Keratinocyte (primary cell): ENCODE data around the gene ADCK1. TPM values are rescaled to one million over a fixed set of nuclear protein-coding genes. Genes with fewer than 3 reads are reported as not detected.

ENCODE experiments used
- DNase-seq: peaks from one replicate; pipeline ENCODE4 v3.0.0-alpha.2; 2011; ENCODE audit warnings: low read depth, missing footprints, low spot score
- FAIRE-seq: peaks from 2 replicates; lab custom pipeline; 2011; peaks lifted over from hg19 to GRCh38; lab: Jason Lieb, UNC
- H2AFZ ChIP-seq: 2 replicates; pipeline ENCODE4 v1.6.0; 2012; ENCODE audit warnings: low read length, control low read depth, inconsistent platforms; ENCODE audit not compliant: control insufficient read depth
- H3K27ac ChIP-seq: 2 replicates; pipeline ENCODE4 v1.5.1; 2011; ENCODE audit warnings: low read length; ENCODE audit not compliant: control insufficient read depth, insufficient read depth
- H3K27me3 ChIP-seq: 3 replicates; pipeline ENCODE4 v1.6.0; 2011; ENCODE audit warnings: low read length; ENCODE audit not compliant: control insufficient read depth, insufficient read depth; ENCODE audit errors: extremely low read depth
- H3K36me3 ChIP-seq, 2 experiments: 2 replicates in 1 of 2; 3 replicates in 1 of 2; pipeline ENCODE4 v1.5.1; 2011; ENCODE audit warnings: low read length in 2 of 2, mild to moderate bottlenecking in 1 of 2; ENCODE audit not compliant: control insufficient read depth in 2 of 2, insufficient read depth in 2 of 2; ENCODE audit errors: extremely low read depth in 1 of 2
- H3K4me1 ChIP-seq: 3 replicates; pipeline ENCODE4 v1.5.1; 2011; ENCODE audit warnings: low read length; ENCODE audit not compliant: control insufficient read depth, insufficient read depth; ENCODE audit errors: extremely low read depth
- H3K4me2 ChIP-seq: 3 replicates; pipeline ENCODE4 v1.6.0; 2011; ENCODE audit warnings: low read depth, low read length; ENCODE audit not compliant: control insufficient read depth, insufficient read depth; ENCODE audit errors: extremely low read depth
- H3K4me3 ChIP-seq, 3 experiments: fragments of 200-600 bp in 1 of 3; sonication (generic) in 1 of 3; 2 replicates in 2 of 3; 3 replicates in 1 of 3; pipeline ENCODE4 v1.5.1; 2011 to 2016; ENCODE audit warnings: low read length in 3 of 3, mild to moderate bottlenecking in 3 of 3, control low read depth in 2 of 3, inconsistent platforms in 1 of 3, low read depth in 1 of 3, mixed read lengths in 1 of 3, mixed run types in 1 of 3, moderate library complexity in 1 of 3; ENCODE audit not compliant: control insufficient read depth in 2 of 3, insufficient read depth in 2 of 3; ENCODE audit errors: extremely low read depth in 1 of 3
- H3K79me2 ChIP-seq: 2 replicates; pipeline ENCODE4 v1.6.0; 2012; ENCODE audit warnings: low read length; ENCODE audit not compliant: control insufficient read depth, insufficient read depth
- H3K9ac ChIP-seq: 3 replicates; pipeline ENCODE4 v1.6.0; 2011; ENCODE audit warnings: low read length; ENCODE audit not compliant: control insufficient read depth, insufficient read depth; ENCODE audit errors: extremely low read depth
- H3K9me1 ChIP-seq: 3 replicates; pipeline ENCODE4 v1.6.0; 2011; ENCODE audit warnings: low read length; ENCODE audit not compliant: control insufficient read depth, insufficient read depth; ENCODE audit errors: extremely low read depth
- H3K9me3 ChIP-seq: 2 replicates; pipeline ENCODE4 v1.5.1; 2012; ENCODE audit warnings: low read depth, low read length; ENCODE audit not compliant: control insufficient read depth
- H4K20me1 ChIP-seq: 3 replicates; pipeline ENCODE4 v1.6.0; 2011; ENCODE audit warnings: low read length; ENCODE audit not compliant: control insufficient read depth, insufficient read depth; ENCODE audit errors: extremely low read depth
- EZH2 ChIP-seq: IDR thresholded peaks from one replicate; pipeline ENCODE4 v1.6.1; 2012; ENCODE audit warnings: inconsistent platforms, mild to moderate bottlenecking, low read length, moderate library complexity
- dilution Hi-C: fragments of 300-500 bp; cut with MboI; formaldehyde crosslinking; loops from one replicate; pipeline ENCODE4 v1.7.0; 2020; ENCODE audit warnings: low sequenced_read_pairs; ENCODE audit not compliant: extremely low pct_ligation_motif_present
- polyA plus RNA-seq, 5 experiments: library from polyadenylated mRNA; depleted of rRNA in 3 of 5; stranded (reverse) in 3 of 5; stranded (forward) in 1 of 5; unstranded in 1 of 5; fragments of >200 nt; gene quantifications; 1 replicate in 1 of 5; 2 replicates in 3 of 5; 3 replicates in 1 of 5; pipeline versions ENCODE4 v1.2.1 to v1.2.3, GENCODE V29; 2011 to 2012; ENCODE audit warnings: missing spikeins in 2 of 5, low read depth in 1 of 5, low replicate concordance in 1 of 5
- TF ChIP-seq, protein P1 (sequence below), 3 experiments: IDR thresholded peaks in 1 of 3; conservative IDR thresholded peaks in 1 of 3; optimal IDR thresholded peaks in 1 of 3; 2 replicates in 2 of 3; 3 replicates in 1 of 3; pipeline versions ENCODE3 to v1.5.1; 2011; ENCODE audit warnings: low read length in 3 of 3, mild to moderate bottlenecking in 3 of 3, moderate library complexity in 2 of 3, control low read depth in 1 of 3, inconsistent platforms in 1 of 3; ENCODE audit not compliant: insufficient read depth in 2 of 3; ENCODE audit errors: extremely low read depth in 1 of 3

Gene ADCK1
- polyA plus RNA-seq, 1 donor (not counting 4 experiments of a cell fraction or from before 2014, with no cell fraction given), result 4.9 TPM

DNA sequence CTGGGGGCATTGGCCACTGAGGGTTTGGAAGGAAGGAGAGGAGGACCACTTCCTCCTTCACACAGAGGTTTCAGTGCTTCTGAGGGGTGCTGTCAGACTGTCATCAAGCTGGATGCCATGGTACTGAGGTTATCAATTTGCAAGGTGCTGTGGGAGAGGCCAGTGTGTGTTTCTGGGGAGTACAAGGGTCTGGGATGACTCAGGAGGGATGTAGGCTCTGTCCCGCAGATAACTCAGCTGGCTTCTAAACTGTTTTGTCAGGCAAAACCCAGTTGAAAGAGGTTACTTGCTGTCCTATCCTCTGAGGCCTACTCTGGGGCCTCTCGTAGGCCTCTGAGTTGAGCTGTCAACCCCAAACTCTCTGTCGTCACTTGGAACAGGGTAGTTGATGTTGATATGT is 22.8 kb downstream of the ADCK1 start:
- FAIRE-seq, result no peak
- Histone ChIP-seq H3K79me2 (no peaks in the 10 kb centered on the region), H3K9me3 (no peaks in the 10 kb centered on the region), H3K4me3 (no peak overlapping the region), H3K27ac (no peak overlapping the region), H3K9ac (no peak overlapping the region), H3K36me3 (peaks cover 5 to 14% of the 10 kb centered on the region in 2 experiments), H4K20me1 (no peaks in the 10 kb centered on the region), H3K4me2 (no peak overlapping the region), H3K9me1 (no peaks in the 10 kb centered on the region), H3K4me1 (no peaks in the 10 kb centered on the region), H2AFZ (no peak overlapping the region), H3K27me3 (no peaks in the 10 kb centered on the region)
- no peak for TF ChIP-seq EZH2
- TF ChIP-seq, protein P1, sequence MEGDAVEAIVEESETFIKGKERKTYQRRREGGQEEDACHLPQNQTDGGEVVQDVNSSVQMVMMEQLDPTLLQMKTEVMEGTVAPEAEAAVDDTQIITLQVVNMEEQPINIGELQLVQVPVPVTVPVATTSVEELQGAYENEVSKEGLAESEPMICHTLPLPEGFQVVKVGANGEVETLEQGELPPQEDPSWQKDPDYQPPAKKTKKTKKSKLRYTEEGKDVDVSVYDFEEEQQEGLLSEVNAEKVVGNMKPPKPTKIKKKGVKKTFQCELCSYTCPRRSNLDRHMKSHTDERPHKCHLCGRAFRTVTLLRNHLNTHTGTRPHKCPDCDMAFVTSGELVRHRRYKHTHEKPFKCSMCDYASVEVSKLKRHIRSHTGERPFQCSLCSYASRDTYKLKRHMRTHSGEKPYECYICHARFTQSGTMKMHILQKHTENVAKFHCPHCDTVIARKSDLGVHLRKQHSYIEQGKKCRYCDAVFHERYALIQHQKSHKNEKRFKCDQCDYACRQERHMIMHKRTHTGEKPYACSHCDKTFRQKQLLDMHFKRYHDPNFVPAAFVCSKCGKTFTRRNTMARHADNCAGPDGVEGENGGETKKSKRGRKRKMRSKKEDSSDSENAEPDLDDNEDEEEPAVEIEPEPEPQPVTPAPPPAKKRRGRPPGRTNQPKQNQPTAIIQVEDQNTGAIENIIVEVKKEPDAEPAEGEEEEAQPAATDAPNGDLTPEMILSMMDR (optimal IDR thresholded peaks at IDR 0.05 in 1 of 3, IDR thresholded peaks at IDR 0.05 in 1 of 3, conservative IDR thresholded peaks at IDR 0.05 in 1 of 3; ENCODE audit: extremely low read depth in 1 of 3, insufficient read depth in 2 of 3, low read length in 3 of 3), result no peak
- no peak for DNase-seq
- dilution Hi-C loops, result no loop called here

DNA sequence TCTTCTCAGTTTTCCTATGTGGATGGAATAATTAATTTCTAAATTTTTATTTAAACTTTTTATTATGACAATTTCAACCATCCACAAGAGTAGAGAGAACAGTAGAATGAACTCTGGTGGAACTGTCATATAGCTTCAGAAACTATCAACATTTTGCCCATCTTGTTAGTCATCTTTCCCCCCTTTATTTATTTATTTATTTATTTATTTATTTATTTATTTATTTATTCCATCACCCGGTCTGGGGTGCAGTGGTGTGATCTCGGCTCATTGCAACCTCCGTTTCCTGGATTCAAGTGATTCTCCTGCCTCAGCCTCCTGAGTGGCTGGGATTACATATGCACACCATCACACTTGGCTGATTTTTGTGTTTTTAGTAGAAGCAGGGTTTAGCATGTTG is 23.5 kb downstream of the ADCK1 start:
- no peaks in the 10 kb centered on the region for H3K79me2 ChIP-seq
- H3K9me1 ChIP-seq, result no peaks in the 10 kb centered on the region
- dilution Hi-C loops, result no loop called here
- H3K9ac ChIP-seq, result no peak overlapping the region
- FAIRE-seq (no peak), DNase-seq (no peak)
- no peak overlapping the region for H3K27ac ChIP-seq
- H3K4me1 ChIP-seq, result no peaks in the 10 kb centered on the region
- H3K4me2 ChIP-seq, result no peak overlapping the region
- H3K9me3 ChIP-seq, result no peaks in the 10 kb centered on the region
- H3K27me3 ChIP-seq, result no peaks in the 10 kb centered on the region
- no peaks in the 10 kb centered on the region for H4K20me1 ChIP-seq
- H3K36me3 ChIP-seq, result peaks cover 5 to 14% of the 10 kb centered on the region in 2 experiments
- no peak overlapping the region for H3K4me3 ChIP-seq
- no peak overlapping the region for H2AFZ ChIP-seq
- no peak for TF ChIP-seq EZH2
- TF ChIP-seq, protein P1 (optimal IDR thresholded peaks at IDR 0.05 in 1 of 3, IDR thresholded peaks at IDR 0.05 in 1 of 3, conservative IDR thresholded peaks at IDR 0.05 in 1 of 3; ENCODE audit: extremely low read depth in 1 of 3, insufficient read depth in 2 of 3, low read length in 3 of 3), result no peak
